HepG2 (cell line): ENCODE results near the gene ACP2. TPM values are rescaled to one million over a fixed set of nuclear protein-coding genes. Genes with fewer than 3 reads are reported as not detected.

Experiments used
- ATAC-seq: fragments of 200-7000 bp; cut with Tn5 transposase; 3 replicates; pipeline ENCODE4 v1.9.1; 2020; ENCODE audit warnings: mild to moderate bottlenecking, moderate library complexity
- BruUV-seq: library from RNA; stranded (reverse); fragments of 400-500 nt; replicated peaks from 2 replicates; lab custom pipeline; 2021; lab: Mats Ljungman, UMichigan
- CTCF ChIA-PET: fragments of 300-600 bp; formaldehyde crosslinking; extraction: SDS; loops from one replicate; lab custom pipeline; 2021; ENCODE audit warnings: low total read pairs, inconsistent platforms, low intra/inter-chr PET ratio; lab: Yijun Ruan, JAX
- POLR2A ChIA-PET: fragments of 350-600 bp; sonication (Branson Sonifier 250); formaldehyde crosslinking; loops from one replicate; lab custom pipeline; 2020; ENCODE audit warnings: antibody characterized with exemption, inconsistent platforms; lab: Yijun Ruan, JAX
- DNase-seq: peaks from one replicate; pipeline ENCODE4 v3.0.0-alpha.2; 2015; ENCODE audit warnings: low spot score
- FAIRE-seq: peaks from 3 replicates; lab custom pipeline; 2011; peaks lifted over from hg19 to GRCh38; lab: Jason Lieb, UNC
- H2AFZ ChIP-seq: one replicate; pipeline ENCODE4 v1.6.1; 2011; ENCODE audit warnings: low read length, inconsistent platforms
- H3K27ac ChIP-seq: fragments of 300-600 bp; 3 replicates; pipeline ENCODE4 v1.8.0; 2011; ENCODE audit warnings: mixed run types, mild to moderate bottlenecking, mixed read lengths, low read length, inconsistent platforms; ENCODE audit not compliant: insufficient read depth; ENCODE audit errors: extremely low read length
- H3K27me3 ChIP-seq, 2 experiments: fragments of 200-600 bp in 1 of 2; 2 replicates in 1 of 2; 3 replicates in 1 of 2; pipeline versions ENCODE4 v1.6.0 to v1.8.0; 2011; ENCODE audit warnings: low read length in 2 of 2, mild to moderate bottlenecking in 2 of 2, moderate library complexity in 2 of 2, inconsistent platforms in 1 of 2; ENCODE audit not compliant: insufficient read depth in 2 of 2, control insufficient read depth in 1 of 2
- H3K36me3 ChIP-seq, 2 experiments: fragments of 200-600 bp in 1 of 2; replicated peaks in 1 of 2; 2 replicates in 1 of 2; 3 replicates in 1 of 2; pipeline versions ENCODE4 v1.5.1 to v1.8.0; 2011; ENCODE audit warnings: low read length in 2 of 2, inconsistent platforms in 1 of 2; ENCODE audit not compliant: insufficient read depth in 2 of 2, control insufficient read depth in 1 of 2
- H3K4me1 ChIP-seq: 2 replicates; pipeline ENCODE4 v1.5.1; 2012; ENCODE audit warnings: low read length, inconsistent platforms; ENCODE audit not compliant: insufficient read depth
- H3K4me2 ChIP-seq: 2 replicates; pipeline ENCODE4 v1.6.0; 2011; ENCODE audit warnings: low read depth, low read length, inconsistent platforms
- H3K4me3 ChIP-seq, 3 experiments: fragments of 200-600 bp in 1 of 3; sonication (generic), shearing (Covaris generic) in 1 of 3; replicated peaks in 1 of 3; 2 replicates each; pipeline ENCODE4 v1.5.1; 2011 to 2016; ENCODE audit warnings: low read length in 3 of 3, inconsistent platforms in 2 of 3, low read depth in 2 of 3, mild to moderate bottlenecking in 2 of 3, control low read depth in 1 of 3, mixed read lengths in 1 of 3; ENCODE audit not compliant: insufficient read depth in 1 of 3
- H3K79me2 ChIP-seq: one replicate; pipeline ENCODE4 v1.6.1; 2011; ENCODE audit warnings: low read length, inconsistent platforms; ENCODE audit not compliant: insufficient read depth
- H3K9ac ChIP-seq: 2 replicates; pipeline ENCODE4 v1.6.0; 2011; ENCODE audit warnings: mild to moderate bottlenecking, low read depth, low read length, inconsistent platforms; ENCODE audit not compliant: insufficient read depth
- H3K9me3 ChIP-seq: 2 replicates; pipeline ENCODE4 v1.5.1; 2012; ENCODE audit warnings: mild to moderate bottlenecking, low read length
- H4K20me1 ChIP-seq: 2 replicates; pipeline ENCODE4 v1.6.0; 2011; ENCODE audit warnings: inconsistent platforms, mild to moderate bottlenecking, low read length, moderate library complexity; ENCODE audit not compliant: insufficient read depth
- ISX ChIP-seq: sonication (generic); formaldehyde crosslinking; conservative IDR thresholded peaks from 2 replicates; pipeline ENCODE4 v1.5.0; 2020; ENCODE audit warnings: missing genetic modification reagents
- MED13 ChIP-seq: sonication (generic); formaldehyde crosslinking; IDR thresholded peaks from 2 replicates; pipeline ENCODE4 v1.5.0; 2020; ENCODE audit warnings: missing genetic modification reagents
- PBX3 ChIP-seq: sonication (generic); formaldehyde crosslinking; IDR thresholded peaks from 2 replicates; pipeline ENCODE4 v1.8.1; 2023; ENCODE audit warnings: missing genetic modification reagents, inconsistent platforms, borderline replicate concordance
- SRY ChIP-seq: sonication (generic); formaldehyde crosslinking; IDR thresholded peaks from 2 replicates; pipeline ENCODE4 v1.8.0; 2022; ENCODE audit warnings: mild to moderate bottlenecking, missing genetic modification reagents
- TFDP1 ChIP-seq: IDR thresholded peaks from 2 replicates; pipeline ENCODE4 v1.6.1; 2016; ENCODE audit warnings: missing compliant biosample characterization, missing genetic modification reagents, borderline replicate concordance
- ZNF33B ChIP-seq: sonication (generic); formaldehyde crosslinking; IDR thresholded peaks from 2 replicates; pipeline ENCODE4 v1.5.1; 2020; ENCODE audit warnings: mild to moderate bottlenecking, missing genetic modification reagents
- ZNF432 ChIP-seq: sonication (generic); formaldehyde crosslinking; IDR thresholded peaks from 2 replicates; pipeline ENCODE4 v1.5.0; 2020; ENCODE audit warnings: missing genetic modification reagents, mild to moderate bottlenecking, borderline replicate concordance
- WGBS: methylation state at CpG from one replicate; pipeline ENCODE4 v1.1.6; 2017; ENCODE audit warnings: low lambda C conversion rate; 5-methylcytosine and 5-hydroxymethylcytosine counted together
- in situ Hi-C: cut with HindIII; loops from 2 replicates; pipeline ENCODE4 v1.10.0; 2017; ENCODE audit warnings: low pct_unique_long_range_greater_than_20kb; ENCODE audit not compliant: extremely low pct_ligation_motif_present
- intact Hi-C: fragments of 100-400 bp; cut with micrococcal nuclease; formaldehyde crosslinking; loops from one replicate; pipeline ENCODE4 v1.10.0; 2022; ENCODE audit not compliant: unreplicated experiment
- polyA plus RNA-seq, 8 experiments: library from polyadenylated mRNA; depleted of rRNA in 3 of 8; stranded (reverse) in 7 of 8; unstranded in 1 of 8; fragments of >200 nt; fragmentation: Illumina TruSeq in 4 of 8; extraction: Trizol in 4 of 8; gene quantifications; 2 replicates each; pipeline versions ENCODE4 v1.2.1 to v1.2.3, GENCODE V29; 2011 to 2016; ENCODE audit warnings: low read depth in 4 of 8, missing spikeins in 1 of 8, mixed read lengths in 1 of 8; ENCODE audit not compliant: insufficient read depth in 1 of 8
- total RNA-seq, 5 experiments: library from RNA; depleted of rRNA; stranded (reverse); fragments of >200 nt; fragmentation: Illumina TruSeq; extraction: Trizol; gene quantifications; 2 replicates each; pipeline ENCODE4 v1.2.3, GENCODE V29; 2016; ENCODE audit warnings: low read depth in 1 of 5
- TF ChIP-seq, protein P1 (sequence below): sonication (generic); formaldehyde crosslinking; IDR thresholded peaks from 2 replicates; pipeline ENCODE4 v1.9.0; 2021; ENCODE audit warnings: mild to moderate bottlenecking, missing genetic modification reagents
- TF ChIP-seq, protein P2 (sequence below): sonication (generic); formaldehyde crosslinking; IDR thresholded peaks from 2 replicates; pipeline ENCODE4 v1.4.0; 2020; ENCODE audit warnings: low read depth, mild to moderate bottlenecking, missing genetic modification reagents

ACP2 gene
- total and polyA plus RNA-seq, 2 of the 13 experiments (the other 11 are each of a cell fraction or from before 2014, with no cell fraction given) = 17.7 to 20.2 TPM

- H3K9ac ChIP-seq = peak overlapping the region; percentile 76
- peak overlapping the region; percentile 98 for H3K4me2 ChIP-seq
- peaks cover 36% of the 10 kb centered on the region for H3K79me2 ChIP-seq
- CTCF ChIA-PET = interaction anchor here (1.2 kb wide), 1 partner anchor 12 kb away, joined by 4 read pairs; the partner anchor contains the start of gene NR1H3
- intact Hi-C loops = loop anchor here (2.0 kb wide), 1 partner anchor 86 kb away; no protein-coding TSS in a partner anchor
- H2AFZ ChIP-seq = peak overlapping the region; percentile 66
- ATAC-seq (peak; percentile 76), FAIRE-seq (peak; percentile 56), DNase-seq (peak; percentile 94)
- H3K27me3 ChIP-seq = no peaks in the 10 kb centered on the region
- H3K4me1 ChIP-seq = peaks cover 57% of the 10 kb centered on the region
- POLR2A ChIA-PET = interaction anchor here (0.8 to 4.9 kb wide), 8 partner anchors 11 to 90 kb away, joined by 3 to 34 read pairs (median 6); partner anchors contain the start of genes ACP2 and NR1H3
- no TSS peak for BruUV-seq
- in situ Hi-C loops = no loop called here
- H3K9me3 ChIP-seq = no peaks in the 10 kb centered on the region
- WGBS = 3% methylated on average over 24 of the region's 52 CpGs
- peak overlapping the region; percentile 88 for H3K27ac ChIP-seq
- H4K20me1 ChIP-seq = peaks cover 23% of the 10 kb centered on the region; the same call in 1 of the 2 replicates
- H3K36me3 ChIP-seq = peaks cover 3 to 6% of the 10 kb centered on the region in 2 experiments
- H3K4me3 ChIP-seq = peak overlapping the region; percentile 70 to 92 (median 82)
- no peak for TF ChIP-seq ZNF33B (CRISPR knock-in tag)
- TF ChIP-seq, protein P1, sequence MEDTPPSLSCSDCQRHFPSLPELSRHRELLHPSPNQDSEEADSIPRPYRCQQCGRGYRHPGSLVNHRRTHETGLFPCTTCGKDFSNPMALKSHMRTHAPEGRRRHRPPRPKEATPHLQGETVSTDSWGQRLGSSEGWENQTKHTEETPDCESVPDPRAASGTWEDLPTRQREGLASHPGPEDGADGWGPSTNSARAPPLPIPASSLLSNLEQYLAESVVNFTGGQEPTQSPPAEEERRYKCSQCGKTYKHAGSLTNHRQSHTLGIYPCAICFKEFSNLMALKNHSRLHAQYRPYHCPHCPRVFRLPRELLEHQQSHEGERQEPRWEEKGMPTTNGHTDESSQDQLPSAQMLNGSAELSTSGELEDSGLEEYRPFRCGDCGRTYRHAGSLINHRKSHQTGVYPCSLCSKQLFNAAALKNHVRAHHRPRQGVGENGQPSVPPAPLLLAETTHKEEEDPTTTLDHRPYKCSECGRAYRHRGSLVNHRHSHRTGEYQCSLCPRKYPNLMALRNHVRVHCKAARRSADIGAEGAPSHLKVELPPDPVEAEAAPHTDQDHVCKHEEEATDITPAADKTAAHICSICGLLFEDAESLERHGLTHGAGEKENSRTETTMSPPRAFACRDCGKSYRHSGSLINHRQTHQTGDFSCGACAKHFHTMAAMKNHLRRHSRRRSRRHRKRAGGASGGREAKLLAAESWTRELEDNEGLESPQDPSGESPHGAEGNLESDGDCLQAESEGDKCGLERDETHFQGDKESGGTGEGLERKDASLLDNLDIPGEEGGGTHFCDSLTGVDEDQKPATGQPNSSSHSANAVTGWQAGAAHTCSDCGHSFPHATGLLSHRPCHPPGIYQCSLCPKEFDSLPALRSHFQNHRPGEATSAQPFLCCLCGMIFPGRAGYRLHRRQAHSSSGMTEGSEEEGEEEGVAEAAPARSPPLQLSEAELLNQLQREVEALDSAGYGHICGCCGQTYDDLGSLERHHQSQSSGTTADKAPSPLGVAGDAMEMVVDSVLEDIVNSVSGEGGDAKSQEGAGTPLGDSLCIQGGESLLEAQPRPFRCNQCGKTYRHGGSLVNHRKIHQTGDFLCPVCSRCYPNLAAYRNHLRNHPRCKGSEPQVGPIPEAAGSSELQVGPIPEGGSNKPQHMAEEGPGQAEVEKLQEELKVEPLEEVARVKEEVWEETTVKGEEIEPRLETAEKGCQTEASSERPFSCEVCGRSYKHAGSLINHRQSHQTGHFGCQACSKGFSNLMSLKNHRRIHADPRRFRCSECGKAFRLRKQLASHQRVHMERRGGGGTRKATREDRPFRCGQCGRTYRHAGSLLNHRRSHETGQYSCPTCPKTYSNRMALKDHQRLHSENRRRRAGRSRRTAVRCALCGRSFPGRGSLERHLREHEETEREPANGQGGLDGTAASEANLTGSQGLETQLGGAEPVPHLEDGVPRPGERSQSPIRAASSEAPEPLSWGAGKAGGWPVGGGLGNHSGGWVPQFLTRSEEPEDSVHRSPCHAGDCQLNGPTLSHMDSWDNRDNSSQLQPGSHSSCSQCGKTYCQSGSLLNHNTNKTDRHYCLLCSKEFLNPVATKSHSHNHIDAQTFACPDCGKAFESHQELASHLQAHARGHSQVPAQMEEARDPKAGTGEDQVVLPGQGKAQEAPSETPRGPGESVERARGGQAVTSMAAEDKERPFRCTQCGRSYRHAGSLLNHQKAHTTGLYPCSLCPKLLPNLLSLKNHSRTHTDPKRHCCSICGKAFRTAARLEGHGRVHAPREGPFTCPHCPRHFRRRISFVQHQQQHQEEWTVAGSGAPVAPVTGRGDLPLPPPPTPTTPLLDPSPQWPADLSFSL (CRISPR knock-in tag) = no peak
- 0 out of 2 replicates have a peak, but pooled peaks have one; percentile 23 for TF ChIP-seq MED13 (CRISPR knock-in tag)
- no peak for TF ChIP-seq PBX3 (CRISPR knock-in tag)
- TF ChIP-seq SRY (CRISPR knock-in tag) = no peak; the same call in 1 of the 2 replicates
- TF ChIP-seq ISX (CRISPR knock-in tag) = no peak
- TF ChIP-seq, protein P2, sequence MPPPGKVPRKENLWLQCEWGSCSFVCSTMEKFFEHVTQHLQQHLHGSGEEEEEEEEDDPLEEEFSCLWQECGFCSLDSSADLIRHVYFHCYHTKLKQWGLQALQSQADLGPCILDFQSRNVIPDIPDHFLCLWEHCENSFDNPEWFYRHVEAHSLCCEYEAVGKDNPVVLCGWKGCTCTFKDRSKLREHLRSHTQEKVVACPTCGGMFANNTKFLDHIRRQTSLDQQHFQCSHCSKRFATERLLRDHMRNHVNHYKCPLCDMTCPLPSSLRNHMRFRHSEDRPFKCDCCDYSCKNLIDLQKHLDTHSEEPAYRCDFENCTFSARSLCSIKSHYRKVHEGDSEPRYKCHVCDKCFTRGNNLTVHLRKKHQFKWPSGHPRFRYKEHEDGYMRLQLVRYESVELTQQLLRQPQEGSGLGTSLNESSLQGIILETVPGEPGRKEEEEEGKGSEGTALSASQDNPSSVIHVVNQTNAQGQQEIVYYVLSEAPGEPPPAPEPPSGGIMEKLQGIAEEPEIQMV (CRISPR knock-in tag) = no peak
- TF ChIP-seq ZNF432 = no peak
- TF ChIP-seq TFDP1 (CRISPR knock-in tag) = no peak
These were observed 20.6 kb upstream of the ACP2 start for GRCh38 chr11:47269002-47269828.
